Measurements from ENCODE around the gene STRADB.
A peak's percentile ranks its signal among the peaks of the same experiment; 100 is the strongest.
"Not testable (repeated sequence)": the region's sequence is repeated elsewhere in the genome, so short reads cannot be mapped to it uniquely, and the experiment has no call there.

STRADB gene

DNA sequence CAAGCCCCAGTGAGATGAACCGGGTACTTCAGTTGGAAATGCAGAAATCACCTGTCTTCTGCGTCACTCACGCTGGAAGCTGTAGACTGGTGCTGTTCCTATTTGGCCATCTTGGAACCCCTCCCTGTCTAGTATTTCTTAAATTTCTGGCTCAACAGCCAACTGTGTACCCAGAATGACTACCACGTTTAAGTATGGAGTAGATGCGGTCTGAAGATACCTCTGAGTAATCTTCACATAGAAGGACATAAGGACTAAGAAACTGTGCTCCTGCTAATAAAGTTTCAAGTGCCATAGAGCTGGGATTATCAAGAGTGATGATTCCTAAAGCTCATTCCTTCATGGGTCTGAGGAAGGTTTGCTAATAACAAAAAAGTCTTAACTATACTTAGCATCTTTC, 20.7 kb upstream of the STRADB start:
- DNase-seq (ENCODE audit: low read depth), result no peak

DNA sequence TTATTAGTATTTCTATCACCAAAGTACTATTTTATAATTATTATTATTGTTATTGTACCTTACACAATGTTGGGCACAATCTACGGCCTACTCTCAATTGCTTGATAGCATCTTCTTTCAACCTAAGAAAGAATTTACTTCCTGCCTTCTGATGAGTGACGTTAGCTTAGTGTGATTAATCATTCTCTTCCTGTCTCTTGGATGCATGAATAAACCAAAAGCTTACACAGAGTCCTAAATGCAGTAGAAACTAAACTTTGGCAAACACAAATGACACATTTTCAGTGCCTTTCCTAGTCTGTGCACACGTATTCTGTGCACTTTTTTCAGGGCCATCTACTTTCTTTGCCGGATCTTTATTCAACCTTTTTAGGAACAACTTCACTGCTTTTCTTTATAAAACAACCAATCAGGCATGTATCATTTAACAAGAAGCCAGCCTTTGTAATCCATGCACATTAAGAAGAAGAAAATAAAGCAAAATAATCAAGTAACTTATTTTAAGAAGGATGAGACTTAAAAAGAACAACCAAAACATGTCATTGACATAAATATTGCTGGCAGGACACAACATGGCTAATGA, 19.4 kb upstream of the STRADB start:
- peak; percentile 65 for DNase-seq (ENCODE audit: low read depth)

GRCh38 chr2:201432621-201433393, 18.7 kb upstream of the STRADB start:
- DNase-seq (ENCODE audit: low read depth), result no peak

DNA sequence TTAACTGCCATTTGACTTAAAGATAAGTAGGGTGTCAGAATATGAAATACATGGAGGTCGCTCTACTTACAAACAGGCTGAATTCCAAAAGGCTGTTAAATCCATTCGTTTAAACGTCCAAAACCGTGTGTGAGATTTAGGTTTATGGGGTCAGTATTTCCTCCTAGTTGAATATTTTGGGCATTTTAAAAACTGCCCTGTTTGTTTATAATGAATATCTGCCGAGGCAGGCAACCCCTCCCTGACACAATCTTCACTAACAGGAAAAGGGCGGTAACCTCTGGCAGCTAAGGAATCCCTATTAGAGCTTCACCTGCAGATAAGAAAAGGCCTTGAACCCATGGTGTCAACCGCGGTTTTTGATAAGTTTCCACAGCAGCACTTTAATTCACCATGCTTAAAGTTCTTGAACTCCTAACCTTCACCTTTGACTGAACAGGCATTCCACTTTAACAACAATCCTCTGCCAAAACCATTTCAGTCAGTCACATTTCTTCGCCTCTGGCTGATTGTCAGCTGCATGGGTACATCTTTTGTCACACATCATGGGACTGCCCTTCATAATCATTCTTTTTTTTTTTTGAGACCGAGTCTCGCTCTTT, 18.0 kb upstream of the STRADB start:
- DNase-seq (ENCODE audit: low read depth), result no peak

GRCh38 chr2:201436141-201436540, 15.4 kb upstream of the STRADB start:
- DNase-seq (ENCODE audit: low read depth), result no peak

DNA sequence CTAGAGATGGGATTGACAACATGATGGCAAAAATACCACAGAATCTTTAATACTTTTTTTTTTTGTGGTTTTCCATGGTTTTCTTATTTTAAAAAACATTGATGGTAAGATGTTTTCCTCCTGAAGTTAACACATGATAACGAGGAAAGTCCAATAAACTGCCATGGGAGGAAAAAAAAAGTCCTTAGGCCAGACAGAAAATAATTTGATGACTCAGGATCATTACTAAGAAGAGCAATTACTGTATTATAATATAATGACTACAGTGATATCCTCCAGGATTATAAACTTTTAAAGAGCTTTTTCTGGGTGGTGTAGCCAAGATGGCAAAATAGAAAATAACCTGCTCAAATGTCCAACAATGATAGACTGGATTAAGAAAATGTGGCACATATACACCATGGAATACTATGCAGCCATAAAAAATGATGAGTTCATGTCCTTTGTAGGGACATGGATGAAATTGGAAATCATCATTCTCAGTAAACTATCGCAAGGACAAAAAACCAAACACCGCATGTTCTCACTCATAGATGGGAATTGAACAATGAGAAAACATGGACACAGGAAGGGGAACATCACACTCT, 12.1 kb upstream of the STRADB start:
- not testable (repeated sequence) for DNase-seq (ENCODE audit: low read depth)

GRCh38 chr2:201440182-201440581, 11.4 kb upstream of the STRADB start:
- DNase-seq (ENCODE audit: low read depth), result no peak

- no peak for DNase-seq (ENCODE audit: low read depth)
These were observed 10.1 kb upstream of the STRADB start for GRCh38 chr2:201441409-201441808.

GRCh38 chr2:201444746-201445465, 6.6 kb upstream of the STRADB start:
- DNase-seq (ENCODE audit: low read depth), result no peak

- DNase-seq (ENCODE audit: low read depth), result no peak
These were observed 4.5 kb upstream of the STRADB start for GRCh38 chr2:201447086-201447485.

GRCh38 chr2:201448061-201448460, 3.5 kb upstream of the STRADB start:
- DNase-seq (ENCODE audit: low read depth), result no peak

GRCh38 chr2:201448701-201449100, 2.8 kb upstream of the STRADB start:
- no peak for DNase-seq (ENCODE audit: low read depth)

DNA sequence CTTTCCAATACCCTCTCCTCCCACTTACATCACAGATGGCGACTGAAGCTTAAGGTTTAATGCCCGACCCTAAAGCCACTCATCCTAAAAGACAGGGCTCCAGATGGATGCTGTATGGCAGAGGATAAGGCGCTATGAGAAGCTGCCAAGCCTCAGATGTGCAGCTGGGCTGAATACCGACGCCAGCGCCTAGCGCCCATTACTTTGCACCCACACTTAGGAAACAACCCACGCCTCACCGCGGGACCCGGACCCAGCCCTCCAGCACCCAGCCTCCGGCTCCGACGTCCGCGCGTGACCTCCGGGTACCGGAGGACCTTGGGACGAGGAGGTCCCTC, 617 bp upstream of the STRADB start:
- no peak for DNase-seq (ENCODE audit: low read depth)

- no peak for DNase-seq (ENCODE audit: low read depth)
These were observed 750 bp downstream of the STRADB start for GRCh38 chr2:201452058-201452921.

DNA sequence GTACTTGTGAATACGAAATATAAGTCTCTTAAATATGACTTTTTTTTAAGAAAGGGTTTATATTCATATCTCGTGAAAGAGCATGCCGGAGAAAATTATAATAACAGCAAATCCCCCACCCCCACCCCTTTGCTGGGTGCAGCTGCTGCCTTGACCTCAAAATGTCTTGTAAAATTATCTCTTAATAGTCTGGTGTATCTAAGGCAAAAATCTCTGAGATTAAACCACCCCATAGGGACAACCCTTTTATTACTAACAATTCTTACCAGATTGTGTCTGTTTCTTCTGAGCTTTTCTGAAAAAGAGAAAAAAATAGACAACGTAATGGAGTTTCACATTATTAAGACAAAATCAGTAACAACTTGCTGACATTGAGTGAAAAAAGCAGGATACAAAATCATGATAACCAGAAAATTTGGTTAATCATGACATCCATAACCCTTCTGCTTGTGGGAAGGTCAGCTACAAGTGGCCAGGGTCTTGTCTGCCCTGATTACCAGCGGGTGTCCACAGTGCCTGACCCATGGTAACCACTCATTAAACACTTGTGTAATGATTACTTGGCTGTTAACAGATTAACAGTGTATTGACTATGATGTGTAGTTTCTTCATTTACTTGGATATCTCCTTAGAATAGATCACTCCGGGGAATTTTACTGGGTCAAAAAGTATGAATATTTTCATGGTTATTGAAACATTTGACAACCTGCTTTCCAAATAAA, 1.5 kb downstream of the STRADB start:
- no peak for DNase-seq (ENCODE audit: low read depth)

GRCh38 chr2:201458381-201458780, 6.8 kb downstream of the STRADB start:
- no peak for DNase-seq (ENCODE audit: low read depth)

DNA sequence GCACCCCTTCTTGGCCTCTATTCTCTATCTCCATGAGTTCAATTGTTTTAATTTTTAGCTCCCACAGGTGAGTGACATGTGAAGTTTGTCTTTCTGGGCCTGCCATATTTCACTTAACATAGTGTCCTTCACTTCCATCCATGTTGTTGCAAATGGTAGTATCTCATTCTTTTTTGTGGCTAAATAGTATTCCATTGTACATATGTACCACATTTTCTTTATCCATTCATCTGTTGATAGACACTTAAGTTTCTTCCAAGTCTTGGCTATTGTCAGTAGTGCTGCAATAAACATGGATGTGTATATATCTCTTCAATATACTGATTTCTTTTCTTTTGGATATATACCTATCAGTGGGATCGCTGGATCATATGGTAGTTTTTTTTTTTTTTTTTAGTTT, 9.0 kb downstream of the STRADB start:
- DNase-seq (ENCODE audit: low read depth), result no peak

- no peak for DNase-seq (ENCODE audit: low read depth)
These were observed 13.0 kb downstream of the STRADB start for GRCh38 chr2:201464547-201464946.

DNA sequence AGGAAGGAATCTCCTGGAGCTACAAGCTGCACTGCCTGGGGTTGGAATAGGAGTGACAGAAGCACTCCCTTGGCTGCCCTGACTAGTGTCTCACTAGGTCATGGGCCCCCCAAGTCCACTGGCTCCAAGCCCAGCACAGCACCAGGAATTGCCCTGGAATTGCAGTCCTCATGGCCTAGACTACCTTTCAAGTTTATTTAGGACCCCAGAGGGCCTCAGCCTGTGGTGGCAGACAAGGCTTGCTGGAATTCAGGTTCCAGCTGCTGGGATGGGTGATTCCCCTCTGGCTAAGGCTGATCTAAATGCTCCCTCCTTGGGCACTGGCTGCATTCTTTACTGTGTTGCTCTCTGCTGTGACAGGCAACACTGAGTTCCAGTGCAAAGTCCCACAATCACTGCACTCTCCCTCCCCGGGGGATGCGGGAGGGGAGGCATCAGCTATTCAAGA, 14.0 kb downstream of the STRADB start:
- DNase-seq (ENCODE audit: low read depth), result no peak

GRCh38 chr2:201466050-201466675, 14.6 kb downstream of the STRADB start:
- DNase-seq (ENCODE audit: low read depth), result peak; percentile 76
